GM23338 (cell line): ENCODE results near the gene STMN3. TPM values are rescaled to one million over a fixed set of nuclear protein-coding genes. Genes with fewer than 3 reads are reported as not detected.

ENCODE experiments used
- ATAC-seq: fragments of 200-7000 bp; cut with Tn5 transposase; 3 replicates; pipeline ENCODE4 v1.9.1; 2020
- DNase-seq: peaks from one replicate; pipeline ENCODE4 v3.0.0-alpha.2; 2015; ENCODE audit warnings: low spot score
- H2AFZ ChIP-seq: fragments of 200-600 bp; sonication (generic); 2 replicates; pipeline ENCODE4 v1.8.0; 2016; ENCODE audit warnings: antibody characterized with exemption, mild to moderate bottlenecking, moderate library complexity
- H3F3A ChIP-seq: fragments of 200-600 bp; sonication (generic); replicated peaks from 2 replicates; pipeline ENCODE4 v1.8.0; 2017; ENCODE audit warnings: antibody characterized with exemption, mixed run types, low read depth
- H3K27ac ChIP-seq: fragments of 200-600 bp; sonication (generic); 2 replicates; pipeline ENCODE4 v1.6.1; 2016; ENCODE audit warnings: low read depth
- H3K27me3 ChIP-seq: fragments of 200-600 bp; sonication (generic); 2 replicates; pipeline ENCODE4 v1.8.0; 2016; ENCODE audit warnings: mild to moderate bottlenecking, mixed run types, moderate library complexity; ENCODE audit not compliant: insufficient read depth
- H3K36me3 ChIP-seq: fragments of 200-600 bp; sonication (generic); 2 replicates; pipeline ENCODE4 v1.8.0; 2016; ENCODE audit warnings: mild to moderate bottlenecking; ENCODE audit not compliant: insufficient read depth
- H3K4me1 ChIP-seq: fragments of 200-600 bp; sonication (generic); 2 replicates; pipeline ENCODE4 v1.8.0; 2016; ENCODE audit warnings: mild to moderate bottlenecking, moderate library complexity; ENCODE audit not compliant: insufficient read depth
- H3K4me2 ChIP-seq: fragments of 200-600 bp; sonication (generic); 2 replicates; pipeline ENCODE4 v1.7.1; 2017; ENCODE audit warnings: mixed run types
- H3K4me3 ChIP-seq: fragments of 200-600 bp; sonication (generic); 2 replicates; pipeline ENCODE4 v1.6.1; 2016; ENCODE audit warnings: mixed run types
- H3K79me2 ChIP-seq: fragments of 200-600 bp; sonication (generic); replicated peaks from 2 replicates; pipeline ENCODE4 v1.8.0; 2017; ENCODE audit warnings: mild to moderate bottlenecking; ENCODE audit not compliant: insufficient read depth
- H3K9me2 ChIP-seq: fragments of 200-600 bp; sonication (generic); 2 replicates; pipeline ENCODE4 v1.8.0; 2017; ENCODE audit not compliant: insufficient read depth
- H4K20me1 ChIP-seq: fragments of 200-600 bp; sonication (generic); replicated peaks from 2 replicates; pipeline ENCODE4 v1.8.0; 2017; ENCODE audit warnings: mild to moderate bottlenecking; ENCODE audit not compliant: insufficient read depth
- H3K27ac Mint-ChIP-seq: 2 replicates; pipeline ENCODE4 v1.8.0; 2020; ENCODE audit warnings: inconsistent platforms, mild to moderate bottlenecking, moderate library complexity, mixed read lengths
- H3K27me3 Mint-ChIP-seq: 3 replicates; pipeline ENCODE4 v1.8.0; 2022; ENCODE audit warnings: low read depth, mild to moderate bottlenecking, moderate library complexity, mixed read lengths, inconsistent platforms; ENCODE audit not compliant: insufficient read depth, poor library complexity
- H3K36me3 Mint-ChIP-seq: 3 replicates; pipeline ENCODE4 v1.8.0; 2021; ENCODE audit warnings: low read depth, mild to moderate bottlenecking, inconsistent platforms, moderate library complexity, mixed read lengths
- H3K4me1 Mint-ChIP-seq: 3 replicates; pipeline ENCODE4 v1.8.0; 2020; ENCODE audit warnings: mild to moderate bottlenecking, inconsistent platforms, mixed read lengths
- H3K4me3 Mint-ChIP-seq: 3 replicates; pipeline ENCODE4 v1.8.0; 2021; ENCODE audit warnings: moderate library complexity, mild to moderate bottlenecking, inconsistent platforms, mixed read lengths
- H3K9me3 Mint-ChIP-seq: 3 replicates; pipeline ENCODE4 v1.8.0; 2020; ENCODE audit warnings: moderate library complexity, mild to moderate bottlenecking, inconsistent platforms, mixed read lengths
- EZH2phosphoT487 ChIP-seq: fragments of 200-600 bp; sonication (generic); IDR thresholded peaks from one replicate; pipeline ENCODE4 v1.8.1; 2018; ENCODE audit warnings: antibody characterized with exemption; ENCODE audit not compliant: unreplicated experiment
- JUNB ChIP-seq: IDR thresholded peaks from one replicate; pipeline ENCODE4 v1.6.1; 2016; ENCODE audit warnings: antibody characterized with exemption; ENCODE audit not compliant: unreplicated experiment
- POLR2AphosphoS5 ChIP-seq: IDR thresholded peaks from 2 replicates; pipeline ENCODE4 v1.6.1; 2016; ENCODE audit warnings: antibody characterized with exemption, low read depth
- ZNF331 ChIP-seq: fragments of 250-450 bp; sonication (Bioruptor Pico); IDR thresholded peaks from 2 replicates; pipeline ENCODE4 v1.5.0; 2020; ENCODE audit warnings: low read depth, mild to moderate bottlenecking, moderate library complexity
- polyA plus RNA-seq: library from polyadenylated mRNA; unstranded; fragments of >200 nt; fragmentation: Nextera tagmentation; extraction: Ambion mirVana; gene quantifications from 2 replicates; pipeline ENCODE4 v1.2.1, GENCODE V29; 2016
- total RNA-seq: library from RNA; depleted of rRNA; stranded (reverse); fragments of >200 nt; shearing (Covaris generic); gene quantifications from 2 replicates; pipeline ENCODE4 v1.2.3, GENCODE V29; 2014
- TF ChIP-seq, protein P1 (sequence below), 2 experiments: fragments of 200-600 bp in 1 of 2; sonication (generic) in 1 of 2; conservative IDR thresholded peaks; 2 replicates each; pipeline versions ENCODE4 v1.5.1 to v1.6.1; 2016 to 2017; ENCODE audit warnings: antibody characterized with exemption in 2 of 2, low read depth in 2 of 2, mild to moderate bottlenecking in 2 of 2, moderate library complexity in 1 of 2
- TF ChIP-seq, protein P2 (sequence below): fragments of 250-450 bp; sonication (Bioruptor Pico); IDR thresholded peaks from 2 replicates; pipeline ENCODE4 v1.5.0; 2020; ENCODE audit warnings: mild to moderate bottlenecking, moderate library complexity

The STMN3 gene
- total and polyA plus RNA-seq, 2 experiments from 2014 or later: 28.6 to 61.3 TPM

DNA sequence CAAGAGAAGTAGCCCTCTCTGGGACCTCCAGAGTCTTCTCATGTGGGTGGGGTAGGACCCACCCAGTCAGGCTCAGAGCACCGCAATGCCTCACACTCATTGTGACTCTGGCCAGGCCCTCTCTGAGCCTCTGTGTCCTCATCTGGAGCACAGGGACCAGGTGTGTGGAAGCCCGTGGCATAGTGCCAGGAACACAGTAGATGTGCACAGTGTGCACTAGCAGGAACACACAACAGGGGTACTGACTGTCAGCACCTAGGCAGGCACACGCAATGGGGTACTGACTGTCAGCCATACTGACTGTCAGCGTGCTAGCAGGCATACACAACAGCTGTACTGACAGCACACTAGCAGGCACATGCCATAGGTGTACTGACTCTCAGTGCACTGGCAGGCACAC, 2.0 kb upstream of the STMN3 start (continued):
- no peak for TF ChIP-seq JUNB
- TF ChIP-seq, protein P1, sequence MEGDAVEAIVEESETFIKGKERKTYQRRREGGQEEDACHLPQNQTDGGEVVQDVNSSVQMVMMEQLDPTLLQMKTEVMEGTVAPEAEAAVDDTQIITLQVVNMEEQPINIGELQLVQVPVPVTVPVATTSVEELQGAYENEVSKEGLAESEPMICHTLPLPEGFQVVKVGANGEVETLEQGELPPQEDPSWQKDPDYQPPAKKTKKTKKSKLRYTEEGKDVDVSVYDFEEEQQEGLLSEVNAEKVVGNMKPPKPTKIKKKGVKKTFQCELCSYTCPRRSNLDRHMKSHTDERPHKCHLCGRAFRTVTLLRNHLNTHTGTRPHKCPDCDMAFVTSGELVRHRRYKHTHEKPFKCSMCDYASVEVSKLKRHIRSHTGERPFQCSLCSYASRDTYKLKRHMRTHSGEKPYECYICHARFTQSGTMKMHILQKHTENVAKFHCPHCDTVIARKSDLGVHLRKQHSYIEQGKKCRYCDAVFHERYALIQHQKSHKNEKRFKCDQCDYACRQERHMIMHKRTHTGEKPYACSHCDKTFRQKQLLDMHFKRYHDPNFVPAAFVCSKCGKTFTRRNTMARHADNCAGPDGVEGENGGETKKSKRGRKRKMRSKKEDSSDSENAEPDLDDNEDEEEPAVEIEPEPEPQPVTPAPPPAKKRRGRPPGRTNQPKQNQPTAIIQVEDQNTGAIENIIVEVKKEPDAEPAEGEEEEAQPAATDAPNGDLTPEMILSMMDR (conservative IDR thresholded peaks at IDR 0.05; ENCODE audit: low read depth in 2 of 2): no peak

DNA sequence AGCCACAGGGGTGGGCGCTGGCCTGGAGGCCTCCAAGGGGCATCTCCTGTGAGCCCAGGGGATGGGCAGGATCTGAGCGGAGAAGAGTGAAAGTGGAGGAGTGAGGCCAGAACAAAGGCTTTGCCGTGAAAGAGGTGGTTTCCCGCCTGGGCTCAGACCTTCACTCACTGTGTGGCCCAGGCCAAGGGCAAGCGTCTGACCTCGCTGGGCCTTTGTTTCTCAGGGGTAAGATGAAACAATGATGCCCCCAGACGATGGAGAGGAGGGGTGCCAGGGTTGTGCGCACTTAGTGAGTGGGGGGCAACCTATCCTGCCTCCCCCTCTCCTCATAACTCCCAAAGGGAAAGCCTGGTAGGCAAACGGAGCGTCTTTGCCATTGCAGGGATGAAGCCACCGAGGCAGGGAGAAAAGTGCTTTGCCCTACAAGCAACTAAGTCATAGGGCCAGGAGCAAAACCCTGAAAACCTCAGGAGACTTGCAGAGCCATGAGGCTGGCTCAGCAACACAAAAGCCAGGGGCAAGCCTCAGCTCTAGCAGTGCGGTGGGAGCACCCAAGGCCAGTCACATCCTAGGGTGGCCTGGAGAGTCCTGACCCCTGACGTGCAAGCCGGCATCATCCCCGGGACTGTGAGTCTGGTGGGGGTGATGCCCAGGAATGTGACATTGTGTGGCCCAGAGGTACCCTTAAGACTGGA, 897 bp upstream of the STMN3 start:
- H3K27me3 ChIP-seq: no peaks in the 10 kb centered on the region
- H3K36me3 ChIP-seq: no peaks in the 10 kb centered on the region
- H3K4me1 Mint-ChIP-seq: peaks cover 30% of the 10 kb centered on the region
- TF ChIP-seq ZNF331: no peak
- TF ChIP-seq, protein P2, sequence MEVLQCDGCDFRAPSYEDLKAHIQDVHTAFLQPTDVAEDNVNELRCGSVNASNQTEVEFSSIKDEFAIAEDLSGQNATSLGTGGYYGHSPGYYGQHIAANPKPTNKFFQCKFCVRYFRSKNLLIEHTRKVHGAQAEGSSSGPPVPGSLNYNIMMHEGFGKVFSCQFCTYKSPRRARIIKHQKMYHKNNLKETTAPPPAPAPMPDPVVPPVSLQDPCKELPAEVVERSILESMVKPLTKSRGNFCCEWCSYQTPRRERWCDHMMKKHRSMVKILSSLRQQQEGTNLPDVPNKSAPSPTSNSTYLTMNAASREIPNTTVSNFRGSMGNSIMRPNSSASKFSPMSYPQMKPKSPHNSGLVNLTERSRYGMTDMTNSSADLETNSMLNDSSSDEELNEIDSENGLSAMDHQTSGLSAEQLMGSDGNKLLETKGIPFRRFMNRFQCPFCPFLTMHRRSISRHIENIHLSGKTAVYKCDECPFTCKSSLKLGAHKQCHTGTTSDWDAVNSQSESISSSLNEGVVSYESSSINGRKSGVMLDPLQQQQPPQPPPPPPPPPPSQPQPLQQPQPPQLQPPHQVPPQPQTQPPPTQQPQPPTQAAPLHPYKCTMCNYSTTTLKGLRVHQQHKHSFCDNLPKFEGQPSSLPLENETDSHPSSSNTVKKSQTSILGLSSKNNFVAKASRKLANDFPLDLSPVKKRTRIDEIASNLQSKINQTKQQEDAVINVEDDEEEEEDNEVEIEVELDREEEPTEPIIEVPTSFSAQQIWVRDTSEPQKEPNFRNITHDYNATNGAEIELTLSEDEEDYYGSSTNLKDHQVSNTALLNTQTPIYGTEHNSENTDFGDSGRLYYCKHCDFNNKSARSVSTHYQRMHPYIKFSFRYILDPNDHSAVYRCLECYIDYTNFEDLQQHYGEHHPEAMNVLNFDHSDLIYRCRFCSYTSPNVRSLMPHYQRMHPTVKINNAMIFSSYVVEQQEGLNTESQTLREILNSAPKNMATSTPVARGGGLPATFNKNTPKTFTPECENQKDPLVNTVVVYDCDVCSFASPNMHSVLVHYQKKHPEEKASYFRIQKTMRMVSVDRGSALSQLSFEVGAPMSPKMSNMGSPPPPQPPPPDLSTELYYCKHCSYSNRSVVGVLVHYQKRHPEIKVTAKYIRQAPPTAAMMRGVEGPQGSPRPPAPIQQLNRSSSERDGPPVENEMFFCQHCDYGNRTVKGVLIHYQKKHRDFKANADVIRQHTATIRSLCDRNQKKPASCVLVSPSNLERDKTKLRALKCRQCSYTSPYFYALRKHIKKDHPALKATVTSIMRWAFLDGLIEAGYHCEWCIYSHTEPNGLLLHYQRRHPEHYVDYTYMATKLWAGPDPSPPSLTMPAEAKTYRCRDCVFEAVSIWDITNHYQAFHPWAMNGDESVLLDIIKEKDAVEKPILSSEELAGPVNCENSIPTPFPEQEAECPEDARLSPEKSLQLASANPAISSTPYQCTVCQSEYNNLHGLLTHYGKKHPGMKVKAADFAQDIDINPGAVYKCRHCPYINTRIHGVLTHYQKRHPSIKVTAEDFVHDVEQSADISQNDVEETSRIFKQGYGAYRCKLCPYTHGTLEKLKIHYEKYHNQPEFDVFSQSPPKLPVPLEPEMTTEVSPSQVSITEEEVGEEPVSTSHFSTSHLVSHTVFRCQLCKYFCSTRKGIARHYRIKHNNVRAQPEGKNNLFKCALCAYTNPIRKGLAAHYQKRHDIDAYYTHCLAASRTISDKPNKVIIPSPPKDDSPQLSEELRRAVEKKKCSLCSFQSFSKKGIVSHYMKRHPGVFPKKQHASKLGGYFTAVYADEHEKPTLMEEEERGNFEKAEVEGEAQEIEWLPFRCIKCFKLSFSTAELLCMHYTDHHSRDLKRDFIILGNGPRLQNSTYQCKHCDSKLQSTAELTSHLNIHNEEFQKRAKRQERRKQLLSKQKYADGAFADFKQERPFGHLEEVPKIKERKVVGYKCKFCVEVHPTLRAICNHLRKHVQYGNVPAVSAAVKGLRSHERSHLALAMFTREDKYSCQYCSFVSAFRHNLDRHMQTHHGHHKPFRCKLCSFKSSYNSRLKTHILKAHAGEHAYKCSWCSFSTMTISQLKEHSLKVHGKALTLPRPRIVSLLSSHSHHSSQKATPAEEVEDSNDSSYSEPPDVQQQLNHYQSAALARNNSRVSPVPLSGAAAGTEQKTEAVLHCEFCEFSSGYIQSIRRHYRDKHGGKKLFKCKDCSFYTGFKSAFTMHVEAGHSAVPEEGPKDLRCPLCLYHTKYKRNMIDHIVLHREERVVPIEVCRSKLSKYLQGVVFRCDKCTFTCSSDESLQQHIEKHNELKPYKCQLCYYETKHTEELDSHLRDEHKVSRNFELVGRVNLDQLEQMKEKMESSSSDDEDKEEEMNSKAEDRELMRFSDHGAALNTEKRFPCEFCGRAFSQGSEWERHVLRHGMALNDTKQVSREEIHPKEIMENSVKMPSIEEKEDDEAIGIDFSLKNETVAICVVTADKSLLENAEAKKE (CRISPR knock-in tag): no peak
- no peak for TF ChIP-seq EZH2phosphoT487
- TF ChIP-seq POLR2AphosphoS5: 0 out of 2 replicates have a peak, but pooled peaks have one; percentile 10
- DNase-seq (no peak), ATAC-seq (peak; percentile 8)
- H3K27me3 Mint-ChIP-seq: peaks cover 15% of the 10 kb centered on the region
- H2AFZ ChIP-seq: peak overlapping the region; percentile 96; the same call in 1 of the 2 replicates
- peak overlapping the region; percentile 90 for H3K4me2 ChIP-seq
- peak overlapping the region; percentile 83 for H3K4me3 Mint-ChIP-seq
- H3K4me1 ChIP-seq: peaks cover 15% of the 10 kb centered on the region
- peak overlapping the region; percentile 88 for H3K27ac ChIP-seq
- H3K27ac Mint-ChIP-seq: peak overlapping the region; percentile 97
- peaks cover 8% of the 10 kb centered on the region for H3K79me2 ChIP-seq
- H3K36me3 Mint-ChIP-seq: no peaks in the 10 kb centered on the region; the same call in 2 of the 3 replicates
- peaks cover 10% of the 10 kb centered on the region for H3F3A ChIP-seq
- H3K9me3 Mint-ChIP-seq: no peaks in the 10 kb centered on the region
- no peaks in the 10 kb centered on the region for H3K9me2 ChIP-seq
- H4K20me1 ChIP-seq: no peaks in the 10 kb centered on the region; the same call in 1 of the 2 replicates
- peak overlapping the region; percentile 85 for H3K4me3 ChIP-seq
